HTR-8/SVneo (cell line): ENCODE results near the gene PIAS1.
A peak's percentile ranks its signal among the peaks of the same experiment; 100 is the strongest.
"Not testable (repeated sequence)": the region's sequence is repeated elsewhere in the genome, so short reads cannot be mapped to it uniquely, and the experiment has no call there.

Experiments
- DNase-seq: peaks from one replicate; pipeline ENCODE4 v3.0.0; 2011; ENCODE audit warnings: low spot score, mixed read lengths; ENCODE audit not compliant: insufficient read length
- FAIRE-seq: peaks from 2 replicates; lab custom pipeline; 2011; peaks lifted over from hg19 to GRCh38; lab: Jason Lieb, UNC

Gene PIAS1

DNA sequence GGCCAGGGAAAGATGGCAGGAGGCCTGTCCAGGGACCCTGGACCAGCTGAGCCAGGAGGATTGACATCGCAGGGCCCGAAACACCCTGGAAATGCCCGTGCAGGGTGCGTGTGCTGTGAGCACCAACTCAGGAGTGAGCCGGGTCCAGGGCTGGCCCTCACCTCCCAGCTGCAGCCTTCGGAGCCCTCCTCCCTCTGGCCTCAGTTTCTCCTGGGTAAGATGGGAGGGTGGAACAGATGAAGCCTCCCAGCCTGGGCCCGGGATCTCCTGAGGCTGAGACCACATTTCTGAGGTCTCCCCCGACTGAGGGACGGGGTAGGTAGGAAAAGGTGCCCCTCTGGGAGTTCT is 156.3 kb downstream of the PIAS1 start:
- no peak for FAIRE-seq
- DNase-seq, result no peak

DNA sequence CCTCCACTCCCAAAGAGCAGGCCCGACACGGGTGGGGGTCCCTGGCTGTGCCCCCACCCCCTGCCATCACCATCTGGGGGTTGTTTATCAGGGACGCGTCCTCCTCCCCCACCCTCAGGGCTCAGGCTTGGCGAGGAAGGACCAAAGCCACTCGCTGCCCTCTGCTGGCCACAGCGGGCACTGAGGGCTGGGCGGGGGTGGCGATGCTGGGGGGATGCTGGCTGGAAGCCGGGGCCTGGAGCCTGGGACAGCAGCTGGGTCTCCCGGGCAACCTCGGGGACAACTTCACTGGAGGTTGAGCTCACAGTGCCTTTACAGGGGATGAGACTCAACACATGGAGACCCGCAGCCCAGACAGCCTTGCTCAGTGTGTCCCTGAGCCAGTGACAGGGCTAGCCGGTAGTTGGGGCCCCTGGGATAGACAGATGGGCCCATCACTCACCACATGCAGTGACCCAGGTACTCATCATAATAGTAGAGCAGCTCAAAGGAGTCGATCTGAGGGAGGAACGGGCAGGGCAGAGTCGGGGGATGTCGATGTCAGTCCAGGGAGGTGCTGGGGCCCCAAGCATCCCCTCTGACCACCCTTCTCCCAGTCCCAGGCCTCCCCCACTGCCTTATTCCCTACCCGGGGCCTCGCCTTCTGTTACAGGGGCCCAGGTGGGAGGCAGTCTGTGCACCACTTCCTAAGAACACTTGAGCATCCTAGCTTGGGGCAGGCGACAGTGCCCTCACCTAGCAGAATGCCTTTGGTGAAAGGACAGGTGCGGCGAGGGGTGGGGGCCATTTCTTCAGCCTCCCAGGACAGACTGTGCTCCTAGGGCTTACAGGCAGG is 156.9 kb downstream of the PIAS1 start:
- DNase-seq (peak; percentile 64), FAIRE-seq (peak; percentile 62)

DNA sequence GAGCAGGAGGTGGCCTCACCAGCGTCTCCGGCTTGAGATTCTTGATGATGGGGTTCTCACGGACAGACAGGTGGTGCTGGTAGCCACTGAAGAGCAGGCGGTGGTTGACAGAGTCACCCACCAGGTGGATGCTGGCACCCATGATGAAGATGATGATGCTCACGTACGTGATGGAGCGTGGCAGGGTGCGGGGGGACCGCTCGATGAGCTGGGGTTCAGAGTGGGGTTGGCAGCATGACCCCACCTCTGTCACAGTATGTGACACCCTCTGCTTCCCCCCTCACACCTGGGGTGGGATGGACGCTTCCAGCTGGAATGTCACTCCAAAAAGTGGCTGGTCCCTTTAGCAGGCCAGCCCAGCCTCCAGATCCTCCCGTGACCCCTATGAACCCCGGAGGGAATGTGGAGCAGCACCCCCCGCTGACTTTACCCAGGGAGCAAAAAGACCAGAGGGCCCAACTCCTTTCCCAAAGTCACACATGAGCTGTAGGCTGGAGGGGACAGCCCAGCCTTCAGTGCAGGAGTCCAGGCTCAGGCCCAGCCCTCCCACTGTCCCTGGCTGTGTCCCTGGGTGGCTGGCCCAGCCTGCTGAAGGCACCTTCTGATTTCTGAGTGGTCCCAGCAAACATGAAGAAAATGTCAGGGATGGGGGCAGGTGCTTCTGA is 157.7 kb downstream of the PIAS1 start:
- FAIRE-seq (no peak), DNase-seq (no peak)

DNA sequence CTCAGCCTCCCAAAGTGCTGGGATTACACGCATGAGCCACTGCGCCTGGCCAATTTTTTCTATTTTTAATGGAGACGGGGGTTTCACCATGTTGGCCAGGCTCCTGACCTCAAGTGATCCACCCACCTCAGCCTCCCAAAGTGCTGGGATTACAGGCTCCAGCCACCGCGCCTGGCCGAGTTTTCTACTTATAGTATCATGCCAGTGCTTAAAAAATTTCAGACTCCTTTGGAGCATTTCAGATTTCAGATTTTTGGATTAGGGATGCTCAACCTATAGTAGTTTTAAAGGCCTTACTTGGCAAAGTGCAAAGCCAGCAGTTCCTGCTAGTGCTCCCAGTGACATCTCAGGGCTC is 159.4 kb downstream of the PIAS1 start:
- FAIRE-seq, result not testable (repeated sequence)

DNA sequence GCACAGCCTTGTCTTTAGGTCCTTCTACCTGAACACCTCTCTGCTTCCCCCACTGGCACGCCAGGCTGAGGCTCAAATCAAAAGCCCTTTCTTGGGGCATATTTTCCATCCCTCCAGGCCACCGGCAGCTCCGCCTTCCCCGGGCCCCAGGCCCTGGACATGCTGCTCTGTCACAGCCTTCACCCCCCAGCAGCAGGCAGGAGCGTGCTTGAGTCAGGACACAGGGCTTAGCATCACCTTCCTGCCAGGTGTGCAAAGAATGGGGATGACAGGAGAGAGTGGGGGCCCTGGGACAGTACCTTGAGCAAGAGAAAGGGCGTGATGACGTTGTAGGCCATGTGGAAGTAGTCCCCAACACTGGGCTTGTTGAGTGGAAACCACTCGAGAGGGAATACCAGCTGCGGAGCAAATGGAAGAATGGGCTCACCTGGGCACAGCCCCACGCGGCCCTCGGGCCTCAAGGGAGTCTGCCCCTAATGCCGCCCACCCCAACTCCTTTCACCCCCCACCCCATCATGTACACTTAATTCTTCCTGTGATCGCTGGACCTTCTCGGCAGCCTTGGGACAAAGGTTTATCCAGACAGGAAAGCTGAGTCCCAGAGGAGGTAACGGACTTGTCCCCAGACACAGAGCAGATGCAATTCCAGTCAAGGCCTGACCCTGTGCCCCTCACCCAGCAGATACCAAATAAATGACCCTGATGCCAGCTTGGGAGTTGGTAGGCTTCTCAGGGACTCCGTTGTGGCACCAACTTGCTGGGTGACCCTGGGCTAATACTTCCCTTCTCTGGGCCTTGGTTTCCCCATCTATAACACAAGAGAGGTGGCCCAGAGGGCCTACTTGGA is 160.1 kb downstream of the PIAS1 start:
- FAIRE-seq, result no peak
- no peak for DNase-seq

More for the DNA sequence above, 159.4 kb downstream of the PIAS1 start:
- not testable (repeated sequence) for DNase-seq

DNA sequence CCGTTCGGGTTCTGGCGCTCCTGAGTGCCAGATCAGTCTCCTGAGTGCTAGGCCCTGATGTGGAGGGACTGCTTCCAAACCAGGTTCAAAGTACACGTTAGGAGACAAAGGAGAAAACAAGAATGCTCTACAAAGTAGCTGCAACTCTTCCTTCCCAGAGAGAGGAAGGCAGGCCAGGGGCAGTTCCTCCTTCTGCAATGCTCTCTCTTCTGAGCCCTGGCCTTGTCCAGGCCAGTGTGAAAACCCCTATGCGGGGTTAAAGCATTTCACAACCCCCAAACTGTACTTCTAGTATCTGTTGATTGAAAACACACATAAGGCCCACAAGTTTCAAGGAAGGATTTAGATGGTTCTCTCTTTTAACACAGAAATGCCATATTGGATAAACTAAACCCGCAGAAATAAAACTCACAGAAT is 160.7 kb downstream of the PIAS1 start:
- DNase-seq (no peak), FAIRE-seq (no peak)

DNA sequence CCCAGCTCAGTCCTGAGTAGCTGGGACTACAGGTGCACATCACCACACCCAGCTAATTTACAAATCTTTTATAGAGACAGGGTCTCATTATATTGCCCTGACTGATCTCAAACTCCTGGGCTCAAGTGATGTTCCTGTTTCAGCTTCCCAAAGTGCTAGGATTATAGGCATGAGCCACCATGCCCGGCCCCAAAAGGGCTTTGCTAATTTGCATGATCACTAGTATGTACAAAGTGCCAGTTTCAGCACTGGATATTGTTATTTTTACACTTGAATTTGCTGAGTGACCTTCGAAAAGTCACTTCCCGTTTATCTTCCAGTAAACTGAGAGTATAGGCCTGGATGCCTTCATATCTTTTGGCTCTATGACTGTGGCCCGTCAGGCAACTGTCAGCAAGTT is 163.2 kb downstream of the PIAS1 start:
- FAIRE-seq (no peak), DNase-seq (no peak)

DNA sequence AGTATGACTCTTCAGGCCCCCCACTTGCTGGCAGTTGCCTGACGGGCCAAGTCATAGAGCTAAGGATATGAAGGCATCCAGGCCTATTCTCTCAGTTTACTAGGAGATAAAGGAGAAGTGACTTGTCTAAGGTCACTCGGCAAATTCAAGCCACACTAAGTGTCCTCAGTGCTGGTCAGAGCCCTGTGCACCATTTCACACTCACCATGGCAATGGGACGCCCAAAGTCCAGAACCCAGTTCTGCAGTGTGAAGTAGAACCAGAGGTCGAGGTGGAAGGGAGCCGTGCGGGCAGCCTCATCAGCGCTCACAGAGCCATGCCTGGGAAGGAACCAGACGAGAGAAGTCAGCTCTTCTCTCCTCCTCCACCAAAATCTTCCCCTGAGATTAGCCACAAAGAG is 164.2 kb downstream of the PIAS1 start:
- FAIRE-seq, result no peak
- no peak for DNase-seq

DNA sequence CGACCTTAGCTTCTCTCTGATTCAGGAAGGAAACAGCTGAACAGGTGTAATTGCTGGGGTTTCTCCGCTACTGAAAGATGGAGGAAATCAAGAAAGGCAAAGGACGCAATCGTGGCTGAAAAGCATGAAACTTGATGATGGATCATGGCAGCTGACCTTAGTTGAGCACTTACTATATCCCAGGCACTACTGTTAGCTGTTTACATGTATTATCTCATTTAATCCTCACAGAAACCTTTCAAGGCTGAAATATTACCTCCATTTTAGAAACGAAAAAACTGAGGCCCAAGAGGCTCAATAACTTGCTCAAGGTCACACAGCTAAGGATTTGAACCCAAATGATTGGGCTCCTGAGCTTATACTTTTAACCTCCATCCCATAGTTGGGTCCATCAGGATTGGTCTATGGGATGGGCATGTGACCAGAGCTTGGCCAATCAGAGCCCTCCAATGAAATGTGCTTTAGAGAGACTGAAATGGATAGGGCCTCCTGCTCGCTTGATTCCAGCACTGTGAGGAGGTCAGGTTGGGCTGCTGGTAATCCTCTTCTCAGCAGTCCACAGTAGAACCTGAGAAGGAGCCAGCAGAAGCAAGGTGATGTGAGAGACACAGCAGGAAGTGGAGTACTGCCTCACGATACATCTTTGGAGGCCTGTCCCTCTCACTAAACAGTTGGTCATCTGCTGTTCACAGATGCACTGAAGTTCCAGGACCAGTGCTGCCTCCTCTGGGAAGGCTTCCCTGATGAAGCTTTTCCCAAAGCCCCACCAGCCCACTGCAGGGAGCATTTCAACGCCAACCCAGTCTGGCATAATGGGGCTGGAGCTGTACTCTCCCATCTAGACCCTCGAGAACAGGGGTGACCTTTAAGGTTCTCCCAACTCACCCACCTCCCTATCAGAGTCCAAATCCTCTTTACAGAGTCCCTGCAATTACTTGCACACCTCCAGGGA is 165.0 kb downstream of the PIAS1 start:
- FAIRE-seq, result no peak

DNA sequence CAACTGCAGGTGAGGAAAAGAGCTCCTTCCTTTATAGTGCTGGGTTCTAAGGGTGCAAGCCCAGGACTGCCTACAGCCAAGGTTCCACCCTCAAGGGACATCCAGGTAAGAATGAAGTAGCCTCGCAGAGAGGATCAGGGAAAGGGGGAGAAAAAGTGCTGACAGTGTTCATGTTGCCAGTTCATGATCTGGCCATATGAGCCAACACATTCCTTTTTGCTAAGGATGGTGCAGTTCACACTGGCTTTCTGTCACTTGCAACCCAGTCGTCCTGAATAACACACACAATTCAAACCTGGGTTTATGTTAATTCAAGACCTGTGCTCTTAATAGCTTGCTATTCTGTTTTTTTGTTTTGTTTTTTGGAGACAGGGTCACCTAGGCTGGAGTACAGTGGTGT is 166.4 kb downstream of the PIAS1 start:
- DNase-seq (no peak), FAIRE-seq (no peak)

More for the DNA sequence above, 165.0 kb downstream of the PIAS1 start:
- DNase-seq, result no peak

DNA sequence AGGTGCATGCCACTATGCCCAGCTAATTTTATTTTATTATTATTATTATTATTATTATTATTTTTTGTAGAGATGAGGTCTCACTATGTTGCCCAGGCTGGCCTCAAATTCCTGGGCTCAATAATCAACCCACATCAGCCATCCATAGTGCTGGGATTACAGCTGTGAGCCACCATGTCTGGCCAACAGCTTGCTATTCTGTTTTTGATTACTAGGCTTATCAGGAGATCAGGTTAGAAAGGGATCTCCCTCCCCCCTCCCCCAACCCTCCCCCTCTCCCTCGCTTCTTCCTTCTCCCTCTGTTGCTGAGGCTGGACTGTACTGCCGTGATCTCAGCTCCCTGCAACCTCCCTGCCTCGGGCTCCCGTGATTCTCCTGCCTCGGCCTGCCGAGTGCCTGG is 166.9 kb downstream of the PIAS1 start:
- FAIRE-seq, result no peak
- no peak for DNase-seq

DNA sequence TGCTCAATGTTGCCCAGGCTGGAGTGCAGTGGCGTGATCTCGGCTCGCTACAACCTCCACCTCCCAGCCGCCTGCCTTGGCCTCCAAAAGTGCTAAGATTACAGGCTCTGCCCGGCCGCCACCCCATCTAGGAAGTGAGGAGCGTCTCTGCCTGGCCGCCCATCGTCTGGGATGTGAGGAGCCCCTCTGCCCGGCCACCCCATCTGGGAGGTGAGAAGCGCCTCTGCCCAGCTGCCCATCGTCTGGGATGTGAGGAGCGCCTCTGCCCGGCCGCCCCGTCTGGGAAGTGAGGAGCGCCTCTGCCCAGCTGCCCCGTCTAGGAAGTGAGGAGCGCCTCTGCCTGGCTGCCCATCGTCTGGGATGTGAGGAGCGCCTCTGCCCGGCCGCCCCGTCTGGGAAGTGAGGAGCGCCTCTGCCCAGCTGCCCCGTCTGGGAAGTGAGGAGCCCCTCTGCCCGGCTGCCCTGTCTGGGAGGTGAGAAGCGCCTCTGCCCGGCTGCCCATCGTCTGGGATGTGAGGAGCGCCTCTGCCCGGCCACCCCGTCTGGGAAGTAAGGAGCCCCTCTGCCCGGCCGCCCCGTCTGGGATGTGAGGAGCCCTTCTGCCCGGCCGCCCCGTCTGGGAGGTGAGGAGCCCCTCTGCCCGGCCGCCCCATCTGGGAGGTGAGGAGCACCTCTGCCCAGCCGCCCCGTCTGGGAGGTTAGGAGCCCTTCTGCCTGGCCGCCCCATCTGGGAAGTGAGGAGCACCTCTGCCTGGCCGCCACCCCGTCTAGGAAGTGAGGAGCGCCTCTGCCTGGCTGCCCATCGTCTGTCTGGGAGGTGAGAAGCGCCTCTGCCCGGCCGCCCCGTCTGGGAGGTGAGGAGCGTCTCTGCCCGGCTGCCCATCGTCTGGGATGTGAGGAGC is 167.7 kb downstream of the PIAS1 start:
- not testable (repeated sequence) for FAIRE-seq, DNase-seq

DNA sequence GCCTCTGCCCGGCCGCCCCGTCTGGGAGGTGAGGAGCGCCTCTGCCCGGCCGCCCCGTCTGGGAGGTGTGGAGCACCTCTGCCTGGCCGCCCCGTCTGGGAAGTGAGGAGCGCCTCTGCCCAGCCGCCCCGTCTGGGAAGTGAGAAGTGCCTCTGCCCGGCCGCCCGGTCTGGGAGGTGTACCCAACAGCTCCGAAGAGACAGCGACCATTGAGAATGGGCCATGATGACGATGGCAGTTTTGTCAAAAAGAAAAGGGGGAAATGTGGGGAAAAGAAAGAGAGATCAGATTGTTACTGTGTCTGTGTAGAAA is 168.3 kb downstream of the PIAS1 start:
- FAIRE-seq, DNase-seq: not testable (repeated sequence)

DNA sequence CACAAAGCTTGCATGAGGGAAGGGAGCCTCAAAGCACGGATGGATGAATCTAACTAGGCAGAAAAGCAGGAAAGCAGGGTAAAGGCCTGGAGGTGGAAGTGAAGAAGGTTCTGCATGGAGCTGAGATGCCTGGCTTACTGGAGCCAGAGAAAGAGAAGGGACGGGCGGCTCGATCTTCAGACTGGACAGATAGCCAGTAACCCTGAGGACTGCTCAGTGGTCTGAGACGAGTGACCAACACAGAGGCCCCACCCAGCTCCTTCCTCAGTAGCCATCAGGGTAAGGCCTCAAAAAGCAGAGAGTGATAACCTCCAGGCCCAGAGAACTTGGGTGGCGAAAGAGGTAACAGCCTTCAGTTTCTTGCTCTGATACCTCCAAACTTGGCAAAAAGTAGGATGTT is 169.1 kb downstream of the PIAS1 start:
- FAIRE-seq (no peak), DNase-seq (no peak)

DNA sequence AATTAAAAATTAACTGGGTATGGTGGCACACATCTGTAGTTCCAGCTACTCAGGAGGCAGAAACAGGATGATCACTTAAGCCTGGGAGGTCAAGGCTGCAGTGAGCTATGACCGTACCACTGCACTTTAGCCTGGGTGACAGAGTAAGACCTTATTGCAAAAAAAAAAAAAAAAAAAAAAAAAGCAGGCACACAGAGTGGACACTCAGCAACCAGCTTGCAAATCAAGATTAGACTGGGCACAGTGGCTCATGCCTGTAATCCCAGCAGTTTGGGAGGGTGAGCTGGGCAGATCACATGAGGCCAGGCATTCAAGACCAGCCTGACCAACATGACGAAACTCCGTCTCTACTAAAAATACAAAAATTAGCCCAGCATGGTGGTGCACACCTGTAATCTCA is 170.0 kb downstream of the PIAS1 start:
- no peak for FAIRE-seq
- DNase-seq, result no peak

DNA sequence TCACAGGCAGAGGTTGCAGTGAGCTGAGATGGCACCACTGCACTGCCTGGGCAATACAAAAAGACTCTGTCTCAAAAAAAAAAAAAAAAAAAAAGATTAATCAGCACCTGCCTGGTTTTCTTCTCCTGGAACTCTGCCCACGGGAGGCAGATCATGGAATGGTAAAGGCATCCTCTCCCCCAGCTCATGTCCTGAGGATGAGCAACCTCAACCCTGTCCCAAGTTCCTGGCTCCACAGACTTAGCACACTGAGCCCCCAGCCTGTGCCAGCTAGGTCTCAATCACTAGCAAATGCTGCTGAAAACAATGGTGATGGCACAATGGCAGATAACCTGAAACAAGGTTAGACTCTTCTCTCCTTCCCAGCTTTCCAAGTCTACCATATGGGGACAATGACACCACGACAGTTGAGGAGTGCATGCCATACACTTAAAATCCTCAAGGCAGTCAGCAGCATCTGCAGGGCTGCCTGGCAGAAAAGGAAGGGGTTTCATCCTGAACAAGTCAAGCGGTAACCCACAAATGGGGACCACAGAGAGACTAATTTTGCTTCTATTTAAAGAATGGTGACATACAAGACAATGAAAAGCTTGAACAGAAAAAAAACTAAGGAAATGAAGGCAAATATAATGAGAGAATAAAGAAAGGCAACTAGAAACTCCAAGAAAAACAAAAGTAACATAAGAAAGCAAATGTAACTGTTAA is 170.6 kb downstream of the PIAS1 start:
- no peak for DNase-seq

DNA sequence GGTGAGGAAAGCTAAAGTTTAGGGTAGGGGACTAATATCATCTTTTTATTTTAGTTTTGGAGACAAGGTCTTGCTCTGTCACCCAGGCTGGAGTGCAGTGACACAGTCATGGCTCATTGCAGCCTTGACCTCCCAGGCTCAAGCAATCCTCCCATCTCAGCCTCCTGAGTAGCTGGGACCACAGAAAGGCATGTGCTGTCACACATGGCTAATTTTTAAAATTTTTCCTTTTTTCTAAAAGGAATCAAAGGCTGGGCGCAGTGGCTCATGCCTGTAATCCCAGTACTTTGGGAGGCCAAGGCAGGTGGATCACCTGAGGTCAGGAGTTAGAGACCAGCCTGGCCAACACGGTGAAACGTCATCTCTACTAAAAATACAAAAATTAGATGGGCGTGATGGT is 171.3 kb downstream of the PIAS1 start:
- FAIRE-seq, DNase-seq: not testable (repeated sequence)

More for the DNA sequence above, 170.6 kb downstream of the PIAS1 start:
- FAIRE-seq, result no peak

DNA sequence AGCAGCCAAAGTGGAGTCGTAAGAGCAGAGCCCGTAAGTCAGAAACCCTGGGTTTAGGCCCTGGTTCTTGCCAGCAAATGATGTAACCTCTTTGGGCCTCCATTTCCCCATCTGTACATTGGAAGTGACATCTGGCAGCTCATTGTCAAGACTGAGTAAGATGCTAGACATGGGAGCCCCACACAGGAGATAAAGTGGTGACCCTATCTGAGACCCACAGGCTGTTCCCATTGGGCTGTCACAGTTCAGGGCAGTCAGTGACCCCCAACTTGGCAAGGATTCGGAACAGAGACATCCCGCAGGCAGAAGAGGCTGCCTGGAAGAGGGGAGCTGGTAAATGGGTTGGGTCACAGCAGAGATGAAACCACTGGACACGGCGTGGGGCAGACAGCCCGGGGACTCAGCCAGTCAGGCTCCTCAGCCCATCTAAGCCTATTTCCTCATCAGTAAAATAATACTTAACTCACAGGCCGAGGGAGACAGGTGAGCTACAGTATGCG is 173.6 kb downstream of the PIAS1 start:
- no peak for FAIRE-seq
- no peak for DNase-seq
